ENCODE results near the gene PTPRT.

Gene PTPRT

GRCh38 chr20:43159994-43160393 lies 29.7 kb downstream of the PTPRT start:
- Mint-ChIP-seq H3K36me3 (ENCODE audit: low read depth) (no peaks in the 10 kb centered on the region), H3K9me3 (no peaks in the 10 kb centered on the region), H3K27ac (no peak overlapping the region), H3K4me3 (no peak overlapping the region), H3K4me1 (no peaks in the 10 kb centered on the region), H3K27me3 (ENCODE audit: low read depth, poor library complexity) (peaks cover 3% of the 10 kb centered on the region)
- TF ChIP-seq CTCF (IDR thresholded peaks at IDR 0.05) = no peak
- no peak for DNase-seq

GRCh38 chr20:43155366-43156100 lies 34.2 kb downstream of the PTPRT start:
- Mint-ChIP-seq H3K36me3 (ENCODE audit: low read depth) (no peaks in the 10 kb centered on the region), H3K27ac (no peak overlapping the region), H3K4me1 (no peaks in the 10 kb centered on the region), H3K9me3 (no peaks in the 10 kb centered on the region), H3K4me3 (no peak overlapping the region), H3K27me3 (ENCODE audit: low read depth, poor library complexity) (peaks cover 14% of the 10 kb centered on the region)
- TF ChIP-seq CTCF (IDR thresholded peaks at IDR 0.05) = no peak
- no peak for DNase-seq

GRCh38 chr20:43151901-43152300 lies 37.8 kb downstream of the PTPRT start:
- no peak for DNase-seq
- no peak for TF ChIP-seq CTCF (IDR thresholded peaks at IDR 0.05)
- no peaks in the 10 kb centered on the region for H3K36me3 Mint-ChIP-seq (ENCODE audit: low read depth)
- no peaks in the 10 kb centered on the region for H3K4me1 Mint-ChIP-seq
- no peak overlapping the region for H3K27ac Mint-ChIP-seq
- H3K9me3 Mint-ChIP-seq = no peaks in the 10 kb centered on the region
- H3K27me3 Mint-ChIP-seq (ENCODE audit: low read depth, poor library complexity) = peaks cover 20% of the 10 kb centered on the region
- no peak overlapping the region for H3K4me3 Mint-ChIP-seq

- H3K4me3 Mint-ChIP-seq = no peak overlapping the region
- H3K9me3 Mint-ChIP-seq = no peaks in the 10 kb centered on the region
- no peaks in the 10 kb centered on the region for H3K36me3 Mint-ChIP-seq (ENCODE audit: low read depth)
- H3K27me3 Mint-ChIP-seq (ENCODE audit: low read depth, poor library complexity) = peaks cover 24% of the 10 kb centered on the region
- H3K27ac Mint-ChIP-seq = no peak overlapping the region
- no peaks in the 10 kb centered on the region for H3K4me1 Mint-ChIP-seq
- no peak for TF ChIP-seq CTCF (IDR thresholded peaks at IDR 0.05)
- no peak for DNase-seq
Measured at GRCh38 chr20:43151256-43151655, 38.5 kb downstream of the PTPRT start.

GRCh38 chr20:43140726-43141125 lies 49.0 kb downstream of the PTPRT start:
- H3K27me3 Mint-ChIP-seq (ENCODE audit: low read depth, poor library complexity) = peaks cover 12% of the 10 kb centered on the region
- TF ChIP-seq CTCF (IDR thresholded peaks at IDR 0.05) = no peak
- H3K4me1 Mint-ChIP-seq = no peaks in the 10 kb centered on the region
- H3K36me3 Mint-ChIP-seq (ENCODE audit: low read depth) = no peaks in the 10 kb centered on the region
- no peaks in the 10 kb centered on the region for H3K9me3 Mint-ChIP-seq
- H3K27ac Mint-ChIP-seq = no peak overlapping the region
- DNase-seq = no peak
- H3K4me3 Mint-ChIP-seq = no peak overlapping the region

Measured in nephron progenitor cell (in vitro differentiated cells).